ENCODE data around the gene LILRA1. TPM values are rescaled to one million over a fixed set of nuclear protein-coding genes. Genes with fewer than 3 reads are reported as not detected.
"Not testable (repeated sequence)": the region's sequence is repeated elsewhere in the genome, so short reads cannot be mapped to it uniquely, and the experiment has no call there.

LILRA1 gene
- total RNA-seq, 1 experiment from 2014 or later: not detected

DNA sequence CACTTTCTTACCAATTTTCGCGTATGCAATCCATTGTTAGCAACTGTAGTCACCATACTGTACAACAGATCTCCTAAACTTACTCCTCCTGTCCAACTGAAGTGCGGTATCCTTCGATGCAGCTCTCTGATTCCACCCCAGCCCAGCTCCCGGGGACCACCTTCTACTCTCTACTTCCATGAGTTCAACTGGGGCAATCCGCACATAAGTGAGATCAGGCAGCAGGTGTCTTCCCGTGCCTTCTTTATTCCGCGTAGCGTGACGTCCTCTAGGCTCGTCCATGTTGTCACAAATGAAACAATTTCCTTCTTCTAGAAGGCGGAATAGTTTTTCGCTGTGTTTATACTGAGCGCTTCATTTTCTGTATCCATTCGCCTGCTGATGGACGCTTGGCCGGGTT, 45.3 kb downstream of the LILRA1 start:
- no peaks in the 10 kb centered on the region for H3K9me3 ChIP-seq (ENCODE audit: low read depth, low read length, poor library complexity, severe bottlenecking)
- no peak overlapping the region for H3K27ac ChIP-seq (ENCODE audit: low read depth, low read length, poor library complexity, severe bottlenecking)
- no peaks in the 10 kb centered on the region for H3K4me1 ChIP-seq (ENCODE audit: insufficient read depth, low read length, poor library complexity, severe bottlenecking)
- H3K36me3 ChIP-seq (ENCODE audit: insufficient read depth, low read length, poor library complexity, severe bottlenecking): no peaks in the 10 kb centered on the region
- no peak overlapping the region for H3K4me3 ChIP-seq (ENCODE audit: low read depth, low read length, poor library complexity, severe bottlenecking)
- no TSS peak for BruUV-seq (replicated peaks)
- intact Hi-C loops (cut with micrococcal nuclease; ENCODE audit: unreplicated experiment): no loop called here
- no peak for TF ChIP-seq EZH2 (IDR thresholded peaks at IDR 0.05; ENCODE audit: borderline replicate concordance, low read depth, low read length, poor library complexity, severe bottlenecking)
- TF ChIP-seq, protein P1, sequence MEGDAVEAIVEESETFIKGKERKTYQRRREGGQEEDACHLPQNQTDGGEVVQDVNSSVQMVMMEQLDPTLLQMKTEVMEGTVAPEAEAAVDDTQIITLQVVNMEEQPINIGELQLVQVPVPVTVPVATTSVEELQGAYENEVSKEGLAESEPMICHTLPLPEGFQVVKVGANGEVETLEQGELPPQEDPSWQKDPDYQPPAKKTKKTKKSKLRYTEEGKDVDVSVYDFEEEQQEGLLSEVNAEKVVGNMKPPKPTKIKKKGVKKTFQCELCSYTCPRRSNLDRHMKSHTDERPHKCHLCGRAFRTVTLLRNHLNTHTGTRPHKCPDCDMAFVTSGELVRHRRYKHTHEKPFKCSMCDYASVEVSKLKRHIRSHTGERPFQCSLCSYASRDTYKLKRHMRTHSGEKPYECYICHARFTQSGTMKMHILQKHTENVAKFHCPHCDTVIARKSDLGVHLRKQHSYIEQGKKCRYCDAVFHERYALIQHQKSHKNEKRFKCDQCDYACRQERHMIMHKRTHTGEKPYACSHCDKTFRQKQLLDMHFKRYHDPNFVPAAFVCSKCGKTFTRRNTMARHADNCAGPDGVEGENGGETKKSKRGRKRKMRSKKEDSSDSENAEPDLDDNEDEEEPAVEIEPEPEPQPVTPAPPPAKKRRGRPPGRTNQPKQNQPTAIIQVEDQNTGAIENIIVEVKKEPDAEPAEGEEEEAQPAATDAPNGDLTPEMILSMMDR (conservative IDR thresholded peaks at IDR 0.05; ENCODE audit: low read depth, low read length): no peak
- no peak for DNase-seq (ENCODE audit: low spot score)
- ChIA-PET CTCF (no interaction called here), POLR2A (ENCODE audit: low non-redundant PET) (no interaction called here)
- H3K27me3 ChIP-seq (replicated peaks; ENCODE audit: insufficient read depth, low read depth, low read length, poor library complexity): peaks cover 7% of the 10 kb centered on the region

DNA sequence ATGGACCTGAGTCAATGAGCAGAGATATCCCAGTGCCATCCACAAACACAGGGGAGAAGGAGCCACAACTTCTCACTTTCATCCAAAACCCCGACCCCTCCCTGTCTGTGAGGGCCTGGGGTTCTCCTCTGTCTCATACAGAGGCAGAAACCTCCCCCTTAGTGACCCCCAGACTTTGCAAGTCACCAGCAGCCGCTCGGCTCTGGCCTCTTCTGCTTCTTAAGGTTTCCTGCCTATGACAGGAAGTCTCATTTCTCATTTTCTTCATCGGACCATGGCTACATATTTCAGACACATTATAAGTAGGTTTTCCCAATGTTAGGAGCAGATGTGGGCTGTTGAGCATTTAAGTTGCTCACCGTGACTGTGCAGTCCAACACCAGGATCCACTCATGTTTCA, 49.5 kb downstream of the LILRA1 start:
- H3K9me3 ChIP-seq (ENCODE audit: low read depth, low read length, poor library complexity, severe bottlenecking); H3K4me3 ChIP-seq (ENCODE audit: low read depth, low read length, poor library complexity, severe bottlenecking); H3K27ac ChIP-seq (ENCODE audit: low read depth, low read length, poor library complexity, severe bottlenecking); H3K36me3 ChIP-seq (ENCODE audit: insufficient read depth, low read length, poor library complexity, severe bottlenecking); DNase-seq (ENCODE audit: low spot score); intact Hi-C loops (cut with micrococcal nuclease; ENCODE audit: unreplicated experiment); H3K4me1 ChIP-seq (ENCODE audit: insufficient read depth, low read length, poor library complexity, severe bottlenecking); POLR2A ChIA-PET (ENCODE audit: low non-redundant PET); H3K27me3 ChIP-seq (replicated peaks; ENCODE audit: insufficient read depth, low read depth, low read length, poor library complexity); CTCF ChIA-PET; BruUV-seq (replicated peaks): not testable (repeated sequence)

DNA sequence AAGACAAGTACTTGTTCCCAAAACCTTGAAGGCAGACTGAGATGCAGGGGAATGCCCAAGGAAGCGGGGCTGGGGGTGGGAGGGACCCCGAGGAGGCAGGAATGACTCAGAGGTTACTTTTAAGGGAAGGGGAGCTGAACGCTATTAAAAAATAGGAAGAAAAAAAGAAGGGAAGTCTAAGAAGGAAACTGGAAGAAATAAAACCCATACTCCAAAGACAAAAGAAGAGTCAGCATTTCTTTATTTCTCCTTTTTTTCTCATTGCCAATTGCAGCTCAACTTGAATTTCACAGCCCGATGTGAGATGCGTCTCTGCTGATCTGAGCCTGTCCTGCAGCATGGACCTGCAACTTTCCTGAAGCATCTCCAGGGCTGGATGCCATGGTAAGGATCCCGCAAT, 50.2 kb downstream of the LILRA1 start:
- BruUV-seq (replicated peaks): not testable (repeated sequence)

DNA sequence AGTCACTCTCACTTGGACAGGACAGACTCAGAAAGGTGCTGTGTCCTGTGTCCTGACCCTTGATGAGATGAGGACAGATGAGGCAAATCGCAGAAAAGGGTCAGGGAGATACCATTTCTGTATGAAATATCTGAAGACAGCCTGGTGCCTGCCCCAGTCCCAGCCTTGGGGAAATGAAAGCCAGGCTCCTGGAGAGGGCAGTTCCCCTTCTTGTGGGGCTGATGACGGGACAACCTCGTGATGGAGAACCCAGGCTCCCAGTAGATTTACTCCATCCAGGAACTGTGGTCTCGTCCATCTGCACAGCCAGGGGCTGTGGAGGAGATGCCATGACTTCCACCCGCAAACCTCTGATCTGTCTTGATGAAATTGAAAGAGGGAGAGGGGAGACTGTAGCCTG, 50.6 kb downstream of the LILRA1 start:
- no peak overlapping the region for H3K27ac ChIP-seq (ENCODE audit: low read depth, low read length, poor library complexity, severe bottlenecking)
- no peaks in the 10 kb centered on the region for H3K9me3 ChIP-seq (ENCODE audit: low read depth, low read length, poor library complexity, severe bottlenecking)
- H3K4me1 ChIP-seq (ENCODE audit: insufficient read depth, low read length, poor library complexity, severe bottlenecking): no peaks in the 10 kb centered on the region
- ChIA-PET CTCF (no interaction called here), POLR2A (ENCODE audit: low non-redundant PET) (no interaction called here)
- no peak overlapping the region for H3K4me3 ChIP-seq (ENCODE audit: low read depth, low read length, poor library complexity, severe bottlenecking)
- H3K27me3 ChIP-seq (replicated peaks; ENCODE audit: insufficient read depth, low read depth, low read length, poor library complexity): peaks cover 4% of the 10 kb centered on the region
- no peaks in the 10 kb centered on the region for H3K36me3 ChIP-seq (ENCODE audit: insufficient read depth, low read length, poor library complexity, severe bottlenecking)
- intact Hi-C loops (cut with micrococcal nuclease; ENCODE audit: unreplicated experiment): no loop called here
- no peak for TF ChIP-seq EZH2 (IDR thresholded peaks at IDR 0.05; ENCODE audit: borderline replicate concordance, low read depth, low read length, poor library complexity, severe bottlenecking)
- TF ChIP-seq, protein P1 (conservative IDR thresholded peaks at IDR 0.05; ENCODE audit: low read depth, low read length): no peak
- no peak for DNase-seq (ENCODE audit: low spot score)
- BruUV-seq (replicated peaks): no TSS peak

More for the DNA sequence above, 50.2 kb downstream of the LILRA1 start:
- H3K27ac ChIP-seq (ENCODE audit: low read depth, low read length, poor library complexity, severe bottlenecking); H3K4me1 ChIP-seq (ENCODE audit: insufficient read depth, low read length, poor library complexity, severe bottlenecking); H3K4me3 ChIP-seq (ENCODE audit: low read depth, low read length, poor library complexity, severe bottlenecking); H3K27me3 ChIP-seq (replicated peaks; ENCODE audit: insufficient read depth, low read depth, low read length, poor library complexity); H3K9me3 ChIP-seq (ENCODE audit: low read depth, low read length, poor library complexity, severe bottlenecking); POLR2A ChIA-PET (ENCODE audit: low non-redundant PET); intact Hi-C loops (cut with micrococcal nuclease; ENCODE audit: unreplicated experiment); DNase-seq (ENCODE audit: low spot score); H3K36me3 ChIP-seq (ENCODE audit: insufficient read depth, low read length, poor library complexity, severe bottlenecking); CTCF ChIA-PET: not testable (repeated sequence)
